Thymus (tissue), 11 donors: Measurements from ENCODE around the gene ASTN2. TPM values are rescaled to one million over a fixed set of nuclear protein-coding genes. Genes with fewer than 3 reads are reported as not detected.

Experiments used
- DNase-seq, 9 donors: peaks; one replicate each; pipeline ENCODE4 v3.0.0-alpha.2; 2013; ENCODE audit warnings: low spot score in 9 of 9, low read depth in 6 of 9, missing footprints in 1 of 9
- H3K27ac ChIP-seq, 2 donors: one replicate each; pipeline ENCODE4 v1.5.1; 2013; ENCODE audit warnings: control low read depth in 1 of 2, low read depth in 1 of 2, low read length in 1 of 2, mild to moderate bottlenecking in 1 of 2, moderate library complexity in 1 of 2
- H3K27me3 ChIP-seq, 2 donors: one replicate each; pipeline ENCODE4 v1.5.1; 2013; ENCODE audit warnings: low read length in 1 of 2; ENCODE audit not compliant: control insufficient read depth in 2 of 2, insufficient read depth in 1 of 2
- H3K36me3 ChIP-seq, 2 donors: one replicate each; pipeline ENCODE4 v1.5.1; 2013; ENCODE audit warnings: low read length in 1 of 2, mild to moderate bottlenecking in 1 of 2, moderate library complexity in 1 of 2; ENCODE audit not compliant: control insufficient read depth in 2 of 2, insufficient read depth in 2 of 2
- H3K4me1 ChIP-seq, 2 donors: one replicate each; pipeline ENCODE4 v1.5.1; 2013; ENCODE audit warnings: low read length in 2 of 2; ENCODE audit not compliant: control insufficient read depth in 2 of 2, insufficient read depth in 2 of 2
- H3K4me3 ChIP-seq, 2 donors: one replicate each; pipeline ENCODE4 v1.5.1; 2013; ENCODE audit warnings: low read length in 2 of 2, control low read depth in 1 of 2, mild to moderate bottlenecking in 1 of 2
- H3K9me3 ChIP-seq, 2 donors: one replicate each; pipeline ENCODE4 v1.5.1; 2013; ENCODE audit warnings: low read length in 1 of 2, mild to moderate bottlenecking in 1 of 2; ENCODE audit not compliant: control insufficient read depth in 2 of 2, insufficient read depth in 1 of 2
- WGBS: extraction: QIAGEN DNeasy Blood & Tissue Kit; methylation state at CpG from one replicate; pipeline ENCODE4 v1.1.7; 2013; 5-methylcytosine and 5-hydroxymethylcytosine counted together
- polyA plus RNA-seq: library from polyadenylated mRNA; stranded (reverse); fragments of 200-250 nt; gene quantifications from one replicate; pipeline ENCODE4 v1.2.3, GENCODE V29; 2013
- total RNA-seq: library from RNA; stranded (reverse); fragments of 120-200 nt; gene quantifications from one replicate; pipeline ENCODE4 v1.2.4, GENCODE V29; 2013
- donor health status: healthy.

Gene ASTN2
- total and polyA plus RNA-seq, 2 donors, result 5.8 to 5.9 TPM

DNA sequence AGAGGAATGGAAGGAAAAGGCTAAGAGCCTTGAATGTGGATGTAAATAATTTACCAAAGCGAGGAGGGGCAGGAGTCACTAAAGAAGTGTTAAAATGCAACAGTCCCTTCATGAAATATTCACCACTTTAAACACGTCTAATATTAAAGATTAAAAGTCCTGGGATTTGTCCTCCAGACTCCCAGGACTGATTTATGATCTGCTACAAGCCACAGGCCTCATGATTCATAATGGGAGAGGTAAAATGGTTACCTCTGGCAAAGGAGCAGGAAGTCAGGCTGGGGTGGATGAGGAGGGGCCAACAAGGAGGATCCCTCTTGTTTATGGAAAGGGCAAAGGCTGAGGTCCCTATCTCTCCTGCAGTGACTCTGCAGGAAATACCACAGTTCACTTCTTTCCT is 435.4 kb downstream of the ASTN2 start:
- no peaks in the 10 kb centered on the region for H3K36me3 ChIP-seq
- no peak overlapping the region for H3K4me3 ChIP-seq
- DNase-seq, result no peak
- 71% methylated on average over 2 of the region's 2 CpGs for WGBS
- no peaks in the 10 kb centered on the region for H3K9me3 ChIP-seq
- H3K27me3 ChIP-seq, result no peaks in the 10 kb centered on the region
- no peaks in the 10 kb centered on the region for H3K4me1 ChIP-seq
- no peak overlapping the region for H3K27ac ChIP-seq

DNA sequence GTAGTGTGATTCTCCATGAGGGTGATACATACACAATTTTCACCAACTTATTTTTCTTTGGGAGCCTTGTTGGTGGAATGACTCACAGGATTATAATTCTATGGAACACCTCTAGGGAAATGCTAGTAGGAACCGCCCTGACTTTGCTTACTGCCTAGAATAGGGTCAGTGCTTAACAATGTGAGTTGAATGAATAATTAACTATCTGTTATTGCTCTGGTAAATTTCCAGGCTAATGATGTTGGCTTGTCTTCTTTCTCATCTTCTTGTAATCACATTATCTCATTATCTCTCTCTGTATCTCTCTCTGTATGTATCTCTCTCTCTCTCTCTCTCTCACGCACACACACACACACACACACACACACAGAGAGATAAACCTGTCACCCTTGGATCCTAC is 436.7 kb downstream of the ASTN2 start:
- no peaks in the 10 kb centered on the region for H3K27me3 ChIP-seq
- H3K4me1 ChIP-seq, result no peaks in the 10 kb centered on the region
- H3K4me3 ChIP-seq, result no peak overlapping the region
- 90% methylated on average over 2 of the region's 2 CpGs for WGBS
- H3K27ac ChIP-seq, result no peak overlapping the region
- no peaks in the 10 kb centered on the region for H3K36me3 ChIP-seq
- no peak for DNase-seq
- no peaks in the 10 kb centered on the region for H3K9me3 ChIP-seq

DNA sequence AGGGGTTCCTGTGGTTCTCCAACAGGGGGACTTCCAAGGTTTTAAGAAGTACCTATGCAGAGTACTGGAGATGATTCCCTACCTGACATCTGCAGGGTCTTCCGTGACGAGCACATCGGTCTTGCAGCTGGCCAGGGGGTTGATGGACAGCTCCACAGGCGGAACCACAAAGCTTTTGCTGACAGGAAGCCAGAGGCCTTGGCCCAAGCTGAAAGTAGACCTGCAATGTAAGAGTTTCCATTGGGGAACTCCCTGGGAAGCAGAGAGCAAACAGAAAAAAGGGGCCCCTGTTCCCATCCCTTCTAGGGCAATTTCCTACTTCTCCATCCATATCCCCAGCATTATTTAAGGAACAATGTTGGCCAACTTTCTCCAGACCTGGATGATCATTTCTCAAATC is 439.7 kb downstream of the ASTN2 start:
- 85% methylated on average over 4 of the region's 4 CpGs for WGBS
- no peak for DNase-seq
- H3K4me3 ChIP-seq, result no peak overlapping the region
- no peaks in the 10 kb centered on the region for H3K9me3 ChIP-seq
- H3K4me1 ChIP-seq, result no peaks in the 10 kb centered on the region
- H3K27me3 ChIP-seq, result no peaks in the 10 kb centered on the region
- H3K27ac ChIP-seq, result no peak overlapping the region
- no peaks in the 10 kb centered on the region for H3K36me3 ChIP-seq

DNA sequence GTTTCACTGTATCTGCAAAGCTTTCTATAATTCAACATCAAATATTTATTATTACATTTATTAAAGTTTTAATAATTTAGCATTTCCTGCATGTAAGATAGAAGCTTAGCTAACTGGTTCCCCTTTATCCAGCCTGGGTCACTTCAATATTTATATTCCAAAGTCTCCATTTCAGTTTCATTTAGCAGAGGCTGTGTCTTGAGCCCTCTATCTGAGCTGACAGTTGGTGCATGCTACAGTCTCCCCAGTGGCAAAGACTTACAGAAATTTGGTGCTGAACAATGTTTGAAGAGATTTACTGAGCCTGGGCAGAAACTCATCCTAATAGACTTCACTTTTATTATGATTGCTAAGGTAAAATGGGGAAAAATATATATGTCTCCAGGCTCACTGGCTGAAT is 448.7 kb downstream of the ASTN2 start:
- no peak overlapping the region for H3K4me3 ChIP-seq
- H3K4me1 ChIP-seq, result no peaks in the 10 kb centered on the region
- no peaks in the 10 kb centered on the region for H3K36me3 ChIP-seq
- no peaks in the 10 kb centered on the region for H3K9me3 ChIP-seq
- no peak for DNase-seq
- no peaks in the 10 kb centered on the region for H3K27me3 ChIP-seq
- no peak overlapping the region for H3K27ac ChIP-seq

DNA sequence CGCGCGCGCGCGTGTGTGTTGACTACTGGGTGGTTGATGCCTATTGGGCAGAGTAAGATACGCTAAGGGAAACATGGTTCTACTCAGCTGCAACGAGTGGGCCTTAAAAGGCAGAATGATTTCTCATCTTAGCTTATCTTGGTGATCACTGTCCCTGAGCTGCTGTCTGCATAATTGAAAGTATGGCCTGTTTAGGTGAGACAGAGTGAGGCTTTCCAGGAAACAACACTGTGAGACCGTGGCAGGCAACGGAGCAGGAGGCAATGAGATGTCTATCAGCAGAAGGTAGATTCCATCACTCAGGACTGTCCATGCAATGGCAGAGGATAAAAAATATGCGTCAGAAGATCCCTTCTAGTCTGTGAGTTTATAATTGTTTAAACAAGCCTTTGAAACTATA is 450.6 kb downstream of the ASTN2 start:
- WGBS, result 95% methylated on average over 11 of the region's 11 CpGs
- no peak for DNase-seq
- no peaks in the 10 kb centered on the region for H3K36me3 ChIP-seq
- H3K27ac ChIP-seq, result no peak overlapping the region
- H3K4me3 ChIP-seq, result no peak overlapping the region
- H3K27me3 ChIP-seq, result no peaks in the 10 kb centered on the region
- no peaks in the 10 kb centered on the region for H3K9me3 ChIP-seq
- H3K4me1 ChIP-seq, result no peaks in the 10 kb centered on the region

DNA sequence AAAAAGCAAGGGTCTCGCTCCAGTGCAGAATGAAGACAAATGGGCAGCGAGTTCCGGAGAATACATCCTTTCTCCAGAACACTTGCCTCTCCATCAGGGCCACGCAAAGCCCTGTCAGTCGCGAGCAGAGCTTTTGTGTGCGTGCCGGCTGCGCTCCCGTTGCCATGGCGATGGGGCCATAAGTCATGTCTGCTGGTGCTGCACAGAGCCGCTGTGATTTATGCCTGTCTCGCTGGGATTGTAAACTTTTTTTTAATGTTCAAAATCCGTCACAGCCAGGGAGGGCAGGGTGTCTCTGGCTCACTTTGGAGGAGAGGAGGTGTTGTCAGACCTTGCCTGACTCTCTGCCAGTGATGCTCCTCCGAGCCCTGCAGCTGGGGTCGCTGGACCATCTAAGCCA is 455.0 kb downstream of the ASTN2 start:
- no peak overlapping the region for H3K4me3 ChIP-seq
- no peaks in the 10 kb centered on the region for H3K4me1 ChIP-seq
- peak in 1 of 9 donors; percentile 6 for DNase-seq
- WGBS, result 25% methylated on average over 16 of the region's 16 CpGs
- no peaks in the 10 kb centered on the region for H3K27me3 ChIP-seq
- H3K9me3 ChIP-seq, result no peaks in the 10 kb centered on the region
- H3K36me3 ChIP-seq, result no peaks in the 10 kb centered on the region
- H3K27ac ChIP-seq, result no peak overlapping the region

DNA sequence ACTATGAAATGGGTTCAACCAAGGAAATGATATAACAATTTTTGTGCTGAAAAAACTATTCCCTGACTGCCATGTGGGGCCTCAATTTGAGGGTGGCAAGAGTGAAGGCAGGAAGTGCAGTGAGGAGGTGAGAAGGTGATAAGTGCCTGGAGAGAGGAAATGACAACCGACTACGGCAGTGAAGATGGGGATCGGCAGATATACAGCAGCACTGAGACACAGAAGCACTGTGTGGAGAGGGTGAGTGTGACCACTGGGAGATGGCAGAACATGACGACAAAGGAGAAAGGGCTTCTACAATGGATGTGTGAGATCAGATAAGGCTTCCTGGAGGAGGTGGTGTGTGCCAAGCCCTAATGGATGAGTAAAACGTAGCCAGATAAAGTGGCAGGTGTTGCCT is 456.0 kb downstream of the ASTN2 start:
- Histone ChIP-seq H3K4me3 (no peak overlapping the region), H3K27me3 (no peaks in the 10 kb centered on the region), H3K36me3 (no peaks in the 10 kb centered on the region), H3K4me1 (no peaks in the 10 kb centered on the region), H3K27ac (no peak overlapping the region), H3K9me3 (no peaks in the 10 kb centered on the region)
- 5% methylated on average over 5 of the region's 5 CpGs for WGBS
- DNase-seq, result peak in 1 of 9 donors; percentile 14

DNA sequence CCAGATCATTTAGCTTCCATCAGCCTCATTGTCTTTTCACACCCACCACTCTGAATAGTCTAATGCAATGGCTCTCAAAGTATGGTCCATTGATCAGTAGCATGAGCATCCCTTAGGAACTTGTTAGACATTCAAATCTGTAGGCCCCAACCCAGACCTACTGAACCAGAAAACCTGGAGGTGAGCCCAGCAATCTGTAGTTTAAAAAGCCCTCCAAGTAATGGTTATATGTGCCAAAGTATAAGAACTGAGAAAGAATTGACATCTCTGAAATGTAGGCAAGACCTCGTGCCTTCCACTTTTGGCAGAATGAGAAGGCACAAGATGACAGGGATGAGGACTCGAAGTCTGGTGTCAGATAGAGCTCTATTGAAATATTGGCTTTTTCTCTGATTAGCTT is 460.1 kb downstream of the ASTN2 start:
- no peaks in the 10 kb centered on the region for H3K36me3 ChIP-seq
- H3K27ac ChIP-seq, result no peak overlapping the region
- H3K27me3 ChIP-seq, result no peaks in the 10 kb centered on the region
- no peaks in the 10 kb centered on the region for H3K9me3 ChIP-seq
- no peak for DNase-seq
- H3K4me3 ChIP-seq, result no peak overlapping the region
- WGBS, result 88% methylated on average over 2 of the region's 2 CpGs
- H3K4me1 ChIP-seq, result no peaks in the 10 kb centered on the region

DNA sequence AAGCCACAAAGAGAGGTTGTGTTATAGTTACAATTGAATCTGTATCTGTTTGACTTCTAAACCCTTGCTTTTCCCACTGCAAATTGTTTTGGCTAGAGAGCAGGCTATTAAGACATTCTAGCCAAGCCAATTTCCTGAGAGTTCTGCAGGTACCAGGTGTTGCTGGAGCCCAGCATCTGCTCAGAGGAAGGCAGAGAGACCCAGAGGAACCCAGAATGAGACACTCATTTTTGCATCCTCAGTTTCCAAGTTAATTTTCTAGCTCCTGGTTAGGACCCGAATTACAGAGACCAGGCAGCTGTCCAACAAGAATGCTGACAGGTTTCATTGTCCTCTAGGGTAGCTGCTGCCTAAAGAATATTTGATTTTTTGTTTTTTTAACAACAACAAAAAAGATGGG is 461.6 kb downstream of the ASTN2 start:
- no peaks in the 10 kb centered on the region for H3K36me3 ChIP-seq
- no peak overlapping the region for H3K27ac ChIP-seq
- no peaks in the 10 kb centered on the region for H3K4me1 ChIP-seq
- H3K9me3 ChIP-seq, result no peaks in the 10 kb centered on the region
- no peak for DNase-seq
- no peaks in the 10 kb centered on the region for H3K27me3 ChIP-seq
- H3K4me3 ChIP-seq, result no peak overlapping the region
- WGBS, result 86% methylated on average over 1 of the region's 1 CpG

DNA sequence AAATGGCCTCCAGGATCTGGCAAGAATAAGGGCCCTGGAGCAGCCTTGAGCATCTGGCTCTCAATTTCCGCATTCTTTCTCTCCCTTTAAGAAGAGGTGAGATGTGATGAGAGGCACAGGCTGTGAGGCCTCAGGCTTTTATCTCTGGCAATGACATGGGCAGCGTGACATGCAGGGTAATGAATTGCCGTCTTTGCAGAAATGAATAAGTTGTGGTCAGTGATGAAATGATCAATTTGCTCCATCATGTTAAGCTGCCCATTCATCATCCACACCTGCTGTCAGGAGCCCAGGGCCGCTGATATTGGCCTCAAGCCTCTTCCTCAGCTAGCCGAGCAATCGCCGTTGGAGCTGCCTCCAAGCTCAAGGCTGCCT is 462.4 kb downstream of the ASTN2 start:
- no peak for DNase-seq
- no peak overlapping the region for H3K4me3 ChIP-seq
- H3K9me3 ChIP-seq, result no peaks in the 10 kb centered on the region
- no peaks in the 10 kb centered on the region for H3K36me3 ChIP-seq
- no peaks in the 10 kb centered on the region for H3K27me3 ChIP-seq
- WGBS, result 95% methylated on average over 7 of the region's 7 CpGs
- no peak overlapping the region for H3K27ac ChIP-seq
- no peaks in the 10 kb centered on the region for H3K4me1 ChIP-seq
